Loucy (cell line): Measurements from ENCODE around the gene LMNTD1.

Source experiments
- H2AFZ ChIP-seq: fragments of 200-600 bp; sonication (generic); 2 replicates; pipeline ENCODE4 v1.6.0; 2016; ENCODE audit warnings: antibody characterized with exemption, mild to moderate bottlenecking, low read length, moderate library complexity
- H3F3A ChIP-seq: fragments of 200-600 bp; 2 replicates; pipeline ENCODE4 v1.6.0; 2016; ENCODE audit warnings: antibody characterized with exemption, low read depth, mild to moderate bottlenecking
- H3K27me3 ChIP-seq: fragments of 200-600 bp; sonication (generic); 2 replicates; pipeline ENCODE4 v1.6.1; 2014; ENCODE audit warnings: low read length, mild to moderate bottlenecking; ENCODE audit not compliant: insufficient read depth, poor library complexity, severe bottlenecking
- H3K36me3 ChIP-seq: fragments of 200-600 bp; sonication (generic); 2 replicates; pipeline ENCODE4 v1.6.1; 2016; ENCODE audit warnings: low read length; ENCODE audit not compliant: insufficient read depth
- H3K4me1 ChIP-seq: fragments of 200-600 bp; sonication (generic); 2 replicates; pipeline ENCODE4 v1.5.1; 2014; ENCODE audit warnings: low read length, mild to moderate bottlenecking; ENCODE audit not compliant: insufficient read depth, poor library complexity, severe bottlenecking
- H3K4me2 ChIP-seq: fragments of 200-600 bp; sonication (generic); 2 replicates; pipeline ENCODE4 v1.6.0; 2014; ENCODE audit warnings: antibody characterized with exemption, low read length, low read depth, mild to moderate bottlenecking; ENCODE audit not compliant: poor library complexity, severe bottlenecking
- H3K4me3 ChIP-seq: fragments of 200-600 bp; sonication (generic); 2 replicates; pipeline ENCODE4 v1.5.1; 2014; ENCODE audit warnings: low read length, mild to moderate bottlenecking, mixed read lengths; ENCODE audit not compliant: poor library complexity, severe bottlenecking
- H3K79me2 ChIP-seq: fragments of 200-600 bp; sonication (generic); 2 replicates; pipeline ENCODE4 v1.6.1; 2014; ENCODE audit warnings: low read length; ENCODE audit not compliant: insufficient read depth
- H3K9ac ChIP-seq: fragments of 200-600 bp; sonication (generic); 2 replicates; pipeline ENCODE4 v1.6.0; 2014; ENCODE audit warnings: mild to moderate bottlenecking, low read depth, low read length, moderate library complexity; ENCODE audit not compliant: poor library complexity, severe bottlenecking
- H3K9me2 ChIP-seq: fragments of 200-600 bp; sonication (generic); replicated peaks from 2 replicates; pipeline ENCODE4 v1.6.1; 2016; ENCODE audit warnings: low read depth, low read length, mixed read lengths
- H3K9me3 ChIP-seq: fragments of 200-600 bp; sonication (generic); 2 replicates; pipeline ENCODE4 v1.6.1; 2014; ENCODE audit warnings: mild to moderate bottlenecking, antibody characterized with exemption, low read length, low read depth; ENCODE audit not compliant: insufficient read depth
- H4K20me1 ChIP-seq: fragments of 200-600 bp; sonication (generic); 2 replicates; pipeline ENCODE4 v1.6.0; 2014; ENCODE audit warnings: antibody characterized with exemption, low read length, mild to moderate bottlenecking; ENCODE audit not compliant: insufficient read depth, poor library complexity, severe bottlenecking
- CTCF ChIP-seq: fragments of 200-600 bp; sonication (generic); conservative IDR thresholded peaks from 2 replicates; pipeline ENCODE4 v1.5.1; 2014; ENCODE audit warnings: mild to moderate bottlenecking, antibody characterized with exemption, low read length
- EZH2phosphoT487 ChIP-seq: fragments of 200-600 bp; IDR thresholded peaks from 2 replicates; pipeline ENCODE4 v1.6.1; 2018; ENCODE audit warnings: antibody characterized with exemption, mild to moderate bottlenecking, moderate library complexity, borderline replicate concordance

LMNTD1 gene

GRCh38 chr12:25504744-25505143 lies 48.3 kb downstream of the LMNTD1 start:
- TF ChIP-seq CTCF, result no peak
- no peak for TF ChIP-seq EZH2phosphoT487
- Histone ChIP-seq H3K4me1 (no peaks in the 10 kb centered on the region), H3F3A (no peaks in the 10 kb centered on the region), H3K27me3 (no peaks in the 10 kb centered on the region), H3K4me2 (no peak overlapping the region), H3K9ac (no peak overlapping the region), H3K79me2 (no peaks in the 10 kb centered on the region), H3K9me2 (no peaks in the 10 kb centered on the region), H4K20me1 (no peaks in the 10 kb centered on the region), H3K36me3 (no peaks in the 10 kb centered on the region), H3K9me3 (no peaks in the 10 kb centered on the region), H2AFZ (no peak overlapping the region), H3K4me3 (no peak overlapping the region)

- H4K20me1 ChIP-seq, result no peaks in the 10 kb centered on the region
- peaks cover 2% of the 10 kb centered on the region; the same call in 1 of the 2 replicates for H3K9me3 ChIP-seq
- no peak overlapping the region for H3K4me2 ChIP-seq
- no peak overlapping the region for H2AFZ ChIP-seq
- H3K9me2 ChIP-seq, result no peaks in the 10 kb centered on the region
- H3K79me2 ChIP-seq, result no peaks in the 10 kb centered on the region
- no peaks in the 10 kb centered on the region for H3F3A ChIP-seq
- H3K36me3 ChIP-seq, result no peaks in the 10 kb centered on the region
- no peak for TF ChIP-seq EZH2phosphoT487
- TF ChIP-seq CTCF, result no peak
- no peaks in the 10 kb centered on the region for H3K27me3 ChIP-seq
- H3K4me1 ChIP-seq, result no peaks in the 10 kb centered on the region
- no peak overlapping the region for H3K4me3 ChIP-seq
- H3K9ac ChIP-seq, result no peak overlapping the region
Measured at GRCh38 chr12:25503666-25504065, 49.4 kb downstream of the LMNTD1 start.

- Histone ChIP-seq H3K9me2 (no peaks in the 10 kb centered on the region), H3K27me3 (no peaks in the 10 kb centered on the region), H3K9me3 (peaks cover 4% of the 10 kb centered on the region; the same call in 1 of the 2 replicates), H3K4me3 (no peak overlapping the region), H2AFZ (no peak overlapping the region), H4K20me1 (no peaks in the 10 kb centered on the region), H3F3A (no peaks in the 10 kb centered on the region), H3K9ac (no peak overlapping the region), H3K36me3 (no peaks in the 10 kb centered on the region), H3K79me2 (no peaks in the 10 kb centered on the region), H3K4me2 (no peak overlapping the region), H3K4me1 (no peaks in the 10 kb centered on the region)
- TF ChIP-seq CTCF (no peak), EZH2phosphoT487 (no peak)
Measured at GRCh38 chr12:25502596-25502995, 50.5 kb downstream of the LMNTD1 start.
